H1 (cell line): Measurements from ENCODE around the gene COPS2. TPM values are rescaled to one million over a fixed set of nuclear protein-coding genes. Genes with fewer than 3 reads are reported as not detected.

Experiments used
- ASH2L ChIP-seq: fragments of 200-600, 300-600 bp; sonication (generic); IDR thresholded peaks from one replicate; pipeline ENCODE4 v1.7.1; 2017; ENCODE audit warnings: low read length
- ATF2 ChIP-seq: IDR thresholded peaks from 2 replicates; pipeline ENCODE4 v1.6.1; 2012; ENCODE audit warnings: low read length, inconsistent platforms
- CHD7 ChIP-seq: fragments of 300-600 bp; sonication (generic); IDR thresholded peaks from 2 replicates; pipeline ENCODE4 v1.7.1; 2012; ENCODE audit warnings: low read length, moderate library complexity, mild to moderate bottlenecking, inconsistent platforms; ENCODE audit not compliant: insufficient replicate concordance
- CTBP2 ChIP-seq: IDR thresholded peaks from 2 replicates; pipeline ENCODE4 v1.7.0; 2011; ENCODE audit warnings: borderline replicate concordance, mild to moderate bottlenecking, moderate library complexity, mixed read lengths, low read length; ENCODE audit not compliant: insufficient read depth, insufficient read length
- EGR1 ChIP-seq: IDR thresholded peaks from 2 replicates; pipeline ENCODE4 v1.6.1; 2011; ENCODE audit warnings: low read depth, low read length, borderline replicate concordance
- EP300 ChIP-seq, 2 experiments: IDR thresholded peaks; 1 replicate in 1 of 2; 2 replicates in 1 of 2; pipeline ENCODE4 v1.6.1; 2011 to 2012; ENCODE audit warnings: low read depth in 2 of 2, low read length in 2 of 2, mild to moderate bottlenecking in 2 of 2, borderline replicate concordance in 1 of 2, inconsistent platforms in 1 of 2, moderate library complexity in 1 of 2
- SRF ChIP-seq: IDR thresholded peaks from 2 replicates; pipeline ENCODE4 v1.6.1; 2011; ENCODE audit warnings: mild to moderate bottlenecking, low read depth, low read length, moderate library complexity
- polyA plus RNA-seq, 7 experiments: library from polyadenylated mRNA; depleted of rRNA in 3 of 7; stranded (reverse) in 5 of 7; unstranded in 2 of 7; fragments of >200 nt in 5 of 7; fragments of 200-250 nt in 2 of 7; gene quantifications; 1 replicate in 5 of 7; 2 replicates in 1 of 7; 4 replicates in 1 of 7; pipeline versions ENCODE4 v1.2.1 to v1.2.3, GENCODE V29; 2011 to 2013; ENCODE audit warnings: missing spikeins in 2 of 7, mixed read lengths in 2 of 7
- total RNA-seq: library from RNA; stranded (reverse); fragmentation: NEBNext Ultra II Directional; extraction: Animal tissue kit (Norgen Biotek cat#: 25700); gene quantifications from 2 replicates; pipeline ENCODE4 v1.2.1, GENCODE V29; 2021

Gene COPS2
- total and polyA plus RNA-seq, 2 of the 8 experiments (the other 6 are each of a cell fraction or from before 2014, with no cell fraction given) = 17.7 to 85.1 TPM

GRCh38 chr15:49085696-49086459, 69.5 kb downstream of the COPS2 start (continued):
- TF ChIP-seq EGR1 (no peak), SRF (no peak), ASH2L (no peak), EP300 (IDR thresholded peaks at IDR 0.05; ENCODE audit: borderline replicate concordance in 1 of 2, low read depth in 2 of 2, low read length in 2 of 2) (no peak), ATF2 (no peak), CTBP2 (no peak), CHD7 (no peak)
